HCT116 (cell line): ENCODE data around the gene CD83. TPM values are rescaled to one million over a fixed set of nuclear protein-coding genes. Genes with fewer than 3 reads are reported as not detected.

Experiments
- ATAC-seq: fragments of 200-7000 bp; cut with Tn5 transposase; 2 replicates; pipeline ENCODE4 v1.9.1; 2020; ENCODE audit warnings: mild to moderate bottlenecking, moderate library complexity
- BruUV-seq: library from RNA; stranded (reverse); fragments of 400-500 nt; replicated peaks from 2 replicates; lab custom pipeline; 2021; lab: Mats Ljungman, UMichigan
- CTCF ChIA-PET: fragments of 300-600 bp; sonication (Branson Sonifier 250); formaldehyde crosslinking; loops from one replicate; lab custom pipeline; 2021; ENCODE audit warnings: antibody characterized with exemption; lab: Charles Lee
- POLR2A ChIA-PET: fragments of 300-600, 350-600 bp; sonication (Branson Sonifier 250); formaldehyde crosslinking; loops from one replicate; lab custom pipeline; 2021; ENCODE audit warnings: antibody characterized with exemption; lab: Charles Lee
- RAD21 ChIA-PET, 2 experiments: fragments of 300-600 bp; sonication (Branson Sonifier 250); formaldehyde crosslinking; loops; one replicate each; lab custom pipeline; 2023; ENCODE audit warnings: low total read pairs in 2 of 2; ENCODE audit not compliant: uncharacterized antibody in 2 of 2, unreplicated experiment in 2 of 2, low non-redundant PET in 1 of 2; lab: Charles Lee
- DNase-seq: peaks from one replicate; pipeline ENCODE4 v3.0.0-alpha.2; 2010; ENCODE audit warnings: low read depth, low spot score
- H2AFZ ChIP-seq: fragments of 200-600 bp; shearing (Covaris generic), sonication (generic); 2 replicates; pipeline ENCODE4 v1.6.1; 2017; ENCODE audit warnings: low read depth, mixed run types, mixed read lengths, antibody characterized with exemption, low read length; ENCODE audit not compliant: poor library complexity, severe bottlenecking
- H3K27ac ChIP-seq: 2 replicates; pipeline ENCODE4 v1.5.1; 2012; ENCODE audit warnings: low read depth, low read length
- H3K27me3 ChIP-seq: fragments of 200-600 bp; sonication (generic); 2 replicates; pipeline ENCODE4 v1.6.1; 2016; ENCODE audit warnings: mixed run types, low read length, mixed read lengths; ENCODE audit not compliant: insufficient read depth
- H3K36me3 ChIP-seq, 2 experiments: fragments of 200-500 bp in 1 of 2; fragments of 200-600 bp in 1 of 2; sonication (Bioruptor generic) in 1 of 2; sonication (generic) in 1 of 2; 2 replicates each; pipeline versions ENCODE4 v1.5.1 to v1.6.1; 2014 to 2016; ENCODE audit warnings: low read length in 2 of 2, inconsistent platforms in 1 of 2, mixed read lengths in 1 of 2, mixed run types in 1 of 2; ENCODE audit not compliant: insufficient read depth in 2 of 2, control insufficient read depth in 1 of 2
- H3K4me1 ChIP-seq, 2 experiments: fragments of 200-600 bp in 1 of 2; sonication (generic) in 1 of 2; 2 replicates each; pipeline versions ENCODE4 v1.5.1 to v1.6.1; 2012 to 2017; ENCODE audit warnings: low read length in 2 of 2, inconsistent platforms in 1 of 2, mild to moderate bottlenecking in 1 of 2, mixed read lengths in 1 of 2, mixed run types in 1 of 2, moderate library complexity in 1 of 2; ENCODE audit not compliant: insufficient read depth in 2 of 2, control insufficient read depth in 1 of 2
- H3K4me2 ChIP-seq: fragments of 200-600 bp; sonication (generic); 2 replicates; pipeline ENCODE4 v1.6.1; 2017; ENCODE audit warnings: mixed run types, low read length, mixed read lengths
- H3K4me3 ChIP-seq, 2 experiments: fragments of 200-600 bp in 1 of 2; sonication (generic) in 1 of 2; replicated peaks in 1 of 2; 2 replicates each; pipeline ENCODE4 v1.5.1; 2011 to 2016; ENCODE audit warnings: low read length in 2 of 2, control low read depth in 1 of 2, low read depth in 1 of 2, mild to moderate bottlenecking in 1 of 2, mixed read lengths in 1 of 2, mixed run types in 1 of 2
- H3K79me2 ChIP-seq: fragments of 200-600 bp; sonication (generic); 2 replicates; pipeline ENCODE4 v1.6.1; 2017; ENCODE audit warnings: mild to moderate bottlenecking, mixed run types, low read length, moderate library complexity, mixed read lengths; ENCODE audit not compliant: insufficient read depth
- H3K9ac ChIP-seq: fragments of 200-600 bp; sonication (generic); 2 replicates; pipeline ENCODE4 v1.6.1; 2016; ENCODE audit warnings: low read length, mixed read lengths
- H3K9me2 ChIP-seq: fragments of 200-600 bp; sonication (generic), shearing (Covaris generic); 2 replicates; pipeline ENCODE4 v1.6.1; 2017; ENCODE audit warnings: mixed run types, mild to moderate bottlenecking, moderate library complexity; ENCODE audit not compliant: insufficient read depth
- H3K9me3 ChIP-seq, 2 experiments: fragments of 200-500 bp in 1 of 2; fragments of 200-600 bp in 1 of 2; sonication (Bioruptor generic) in 1 of 2; sonication (generic) in 1 of 2; 2 replicates each; pipeline ENCODE4 v1.6.1; 2014 to 2017; ENCODE audit warnings: low read length in 2 of 2, mixed read lengths in 2 of 2, inconsistent platforms in 1 of 2, low read depth in 1 of 2, mild to moderate bottlenecking in 1 of 2, mixed run types in 1 of 2, moderate library complexity in 1 of 2; ENCODE audit not compliant: control insufficient read depth in 1 of 2, insufficient read depth in 1 of 2
- H4K20me1 ChIP-seq: fragments of 200-600 bp; sonication (generic), shearing (Covaris generic); 2 replicates; pipeline ENCODE4 v1.6.1; 2017; ENCODE audit warnings: mixed run types, mild to moderate bottlenecking, moderate library complexity; ENCODE audit not compliant: insufficient read depth
- CBX3 ChIP-seq: IDR thresholded peaks from 2 replicates; pipeline ENCODE4 v1.6.1; 2012; ENCODE audit warnings: low read depth
- POLR2AphosphoS5 ChIP-seq: IDR thresholded peaks from 2 replicates; pipeline ENCODE4 v1.6.1; 2011; ENCODE audit warnings: mild to moderate bottlenecking, low read depth, low read length, moderate library complexity
- TCF7L2 ChIP-seq: IDR thresholded peaks from 2 replicates; pipeline ENCODE4 v1.7.0; 2011; ENCODE audit warnings: borderline replicate concordance, inconsistent platforms; ENCODE audit not compliant: insufficient read depth, insufficient read length; ENCODE audit errors: extremely low read depth
- intact Hi-C: fragments of 100-400 bp; cut with micrococcal nuclease; formaldehyde crosslinking; loops from 2 replicates; pipeline ENCODE4 v1.10.0; 2022
- total RNA-seq: library from RNA; stranded (reverse); gene quantifications from one replicate; pipeline ENCODE4 v1.2.1, GENCODE V29; 2021; ENCODE audit not compliant: unreplicated experiment
- TF ChIP-seq, protein P1 (sequence below): IDR thresholded peaks from 2 replicates; pipeline ENCODE4 v1.6.1; 2011; ENCODE audit warnings: mild to moderate bottlenecking, low read length, moderate library complexity; ENCODE audit not compliant: insufficient replicate concordance; ENCODE audit errors: extremely low read depth

CD83 gene
- total RNA-seq, 1 experiment from 2014 or later: 6.0 TPM

DNA sequence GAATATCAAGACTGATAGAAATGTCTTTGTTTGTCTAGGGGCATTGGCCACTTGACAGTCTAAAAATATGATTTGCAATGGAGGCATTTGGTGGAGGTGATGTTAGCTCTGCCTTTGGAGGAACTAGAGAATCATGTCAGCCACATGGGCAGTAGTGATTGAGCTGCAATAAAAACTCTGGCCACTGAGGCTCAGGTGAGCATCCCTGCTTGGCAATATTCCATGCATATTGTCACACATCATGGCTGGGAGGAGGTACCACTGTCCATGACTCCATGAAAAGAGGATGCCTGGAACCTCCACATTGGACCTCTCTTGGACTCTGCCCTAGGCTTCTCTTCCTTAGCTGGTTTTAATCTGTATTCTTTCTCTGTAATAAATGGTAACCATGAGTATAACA is 10.6 kb upstream of the CD83 start (continued):
- TF ChIP-seq CBX3 (no peak), POLR2AphosphoS5 (no peak)

DNA sequence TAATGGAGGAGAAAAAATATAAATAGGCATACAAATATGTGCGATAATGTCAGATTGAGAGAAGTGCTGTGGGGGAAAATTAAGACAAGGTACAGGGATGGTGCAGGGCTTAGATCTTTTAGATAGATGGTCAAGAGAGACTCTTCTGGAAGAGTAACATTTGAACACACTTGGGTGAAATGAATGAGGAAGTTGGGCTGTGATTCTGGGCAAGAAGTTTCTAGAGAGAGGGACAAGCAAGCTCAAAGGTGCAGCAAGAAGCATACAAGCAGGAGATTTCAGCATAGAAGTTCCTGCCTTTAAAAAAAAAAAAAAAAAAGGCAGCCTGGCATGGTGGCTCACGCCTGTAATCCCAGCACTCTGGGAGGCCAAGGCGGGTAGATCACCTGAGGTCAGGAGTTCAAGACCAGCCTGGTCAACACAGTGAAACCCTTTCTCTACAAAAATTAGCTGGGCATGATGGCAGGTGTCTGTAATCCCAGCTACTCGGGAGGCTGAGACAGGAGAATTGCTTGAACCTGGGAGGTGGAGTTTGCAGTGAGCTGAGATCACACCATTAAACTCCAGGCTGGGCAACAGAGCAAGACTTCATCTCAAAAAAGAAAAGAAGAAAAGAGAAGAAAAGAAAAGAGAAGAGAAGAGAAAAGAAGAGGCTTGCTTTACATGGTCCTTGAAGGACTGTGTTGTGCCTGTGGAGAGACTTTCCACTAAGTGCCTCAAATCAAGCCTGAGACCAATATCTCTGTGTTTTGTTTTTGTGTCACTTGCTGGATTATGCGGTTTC is 9.7 kb upstream of the CD83 start:
- Histone ChIP-seq H3K27me3 (no peaks in the 10 kb centered on the region), H3K79me2 (no peaks in the 10 kb centered on the region), H2AFZ (no peak overlapping the region), H3K9me2 (no peaks in the 10 kb centered on the region), H4K20me1 (no peaks in the 10 kb centered on the region), H3K27ac (no peak overlapping the region), H3K4me3 (no peak overlapping the region)
- CTCF ChIA-PET: no interaction called here
- BruUV-seq: no TSS peak
- no peak for DNase-seq
- intact Hi-C loops: no loop called here
- TF ChIP-seq TCF7L2: no peak
- TF ChIP-seq, all 23 proteins: peak for 0
- H3K9me3 ChIP-seq: peaks cover 0 to 8% of the 10 kb centered on the region in 2 experiments; a peak in 2 of 4 replicates
- ATAC-seq: no peak
- ChIA-PET RAD21 (no interaction called here), POLR2A (no interaction called here)
- no peaks in the 10 kb centered on the region for H3K4me1 ChIP-seq
- H3K4me2 ChIP-seq: no peak overlapping the region
- no peaks in the 10 kb centered on the region for H3K36me3 ChIP-seq
- no peak overlapping the region for H3K9ac ChIP-seq

DNA sequence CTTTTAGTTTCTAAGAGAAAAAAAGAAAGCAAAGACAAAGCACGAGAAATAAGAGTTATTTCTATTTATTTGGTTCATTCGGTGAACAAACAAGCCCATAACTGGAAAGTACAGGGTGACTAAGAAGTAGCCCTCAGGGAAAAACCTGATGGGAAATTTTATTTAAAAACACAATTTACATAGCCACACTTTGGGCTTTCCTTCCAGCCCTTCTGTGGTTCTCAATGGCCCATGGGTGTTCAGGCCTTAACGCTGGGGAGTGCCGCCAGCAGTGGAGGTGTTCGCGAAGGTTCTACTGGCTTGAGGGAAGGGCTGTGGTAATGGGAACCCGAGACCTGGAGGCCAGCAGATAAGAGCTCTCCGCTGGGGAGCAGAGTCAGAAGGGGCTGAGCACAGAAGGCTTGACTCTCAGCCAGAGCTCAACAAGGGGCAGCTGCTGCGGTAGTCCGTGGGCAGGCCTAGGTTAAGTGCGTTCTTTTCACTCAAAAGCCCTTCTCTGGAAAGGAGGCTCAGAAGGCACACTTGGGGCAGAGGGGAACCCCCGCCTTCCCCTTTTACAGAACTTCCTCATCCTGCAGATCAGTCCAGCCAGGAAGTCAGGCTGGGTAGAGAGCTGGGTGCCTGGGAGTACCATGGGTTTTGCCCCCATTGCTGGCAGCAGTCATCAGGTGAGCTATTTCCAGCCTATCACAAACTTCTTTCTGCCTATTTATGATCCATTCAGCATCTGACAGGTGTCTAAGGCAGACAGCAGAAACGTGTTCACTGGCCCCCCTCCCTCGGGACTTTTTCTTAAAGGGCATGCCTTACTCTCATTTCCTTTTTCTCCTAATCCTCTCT is 8.8 kb upstream of the CD83 start:
- Histone ChIP-seq H3K36me3 (no peaks in the 10 kb centered on the region), H3K27ac (no peak overlapping the region), H3K9me3 (peaks cover 0 to 8% of the 10 kb centered on the region in 2 experiments; a peak in 2 of 4 replicates), H4K20me1 (no peaks in the 10 kb centered on the region), H3K9ac (no peak overlapping the region), H3K4me3 (no peak overlapping the region), H3K79me2 (no peaks in the 10 kb centered on the region), H3K27me3 (no peaks in the 10 kb centered on the region), H3K4me2 (no peak overlapping the region), H2AFZ (no peak overlapping the region), H3K9me2 (no peaks in the 10 kb centered on the region), H3K4me1 (no peaks in the 10 kb centered on the region)
- BruUV-seq: no TSS peak
- CTCF ChIA-PET: no interaction called here
- no peak for ATAC-seq
- RAD21 ChIA-PET: no interaction called here
- POLR2A ChIA-PET: no interaction called here
- DNase-seq: no peak
- TF ChIP-seq, protein P1, sequence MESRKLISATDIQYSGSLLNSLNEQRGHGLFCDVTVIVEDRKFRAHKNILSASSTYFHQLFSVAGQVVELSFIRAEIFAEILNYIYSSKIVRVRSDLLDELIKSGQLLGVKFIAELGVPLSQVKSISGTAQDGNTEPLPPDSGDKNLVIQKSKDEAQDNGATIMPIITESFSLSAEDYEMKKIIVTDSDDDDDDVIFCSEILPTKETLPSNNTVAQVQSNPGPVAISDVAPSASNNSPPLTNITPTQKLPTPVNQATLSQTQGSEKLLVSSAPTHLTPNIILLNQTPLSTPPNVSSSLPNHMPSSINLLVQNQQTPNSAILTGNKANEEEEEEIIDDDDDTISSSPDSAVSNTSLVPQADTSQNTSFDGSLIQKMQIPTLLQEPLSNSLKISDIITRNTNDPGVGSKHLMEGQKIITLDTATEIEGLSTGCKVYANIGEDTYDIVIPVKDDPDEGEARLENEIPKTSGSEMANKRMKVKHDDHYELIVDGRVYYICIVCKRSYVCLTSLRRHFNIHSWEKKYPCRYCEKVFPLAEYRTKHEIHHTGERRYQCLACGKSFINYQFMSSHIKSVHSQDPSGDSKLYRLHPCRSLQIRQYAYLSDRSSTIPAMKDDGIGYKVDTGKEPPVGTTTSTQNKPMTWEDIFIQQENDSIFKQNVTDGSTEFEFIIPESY: no peak
- intact Hi-C loops: no loop called here
